ENCODE results near the gene WFDC6. TPM values are rescaled to one million over a fixed set of nuclear protein-coding genes. Genes with fewer than 3 reads are reported as not detected.

Gene WFDC6
- 1.6 TPM in 1 of 2 replicates, not detected in the other for total RNA-seq

GRCh38 chr20:45539382-45539781, at the start of gene WFDC6:
WFDC6 (minus strand) TSS chr20:45539482; CDS start chr20:45539407, 75 bp downstream.

DNA sequence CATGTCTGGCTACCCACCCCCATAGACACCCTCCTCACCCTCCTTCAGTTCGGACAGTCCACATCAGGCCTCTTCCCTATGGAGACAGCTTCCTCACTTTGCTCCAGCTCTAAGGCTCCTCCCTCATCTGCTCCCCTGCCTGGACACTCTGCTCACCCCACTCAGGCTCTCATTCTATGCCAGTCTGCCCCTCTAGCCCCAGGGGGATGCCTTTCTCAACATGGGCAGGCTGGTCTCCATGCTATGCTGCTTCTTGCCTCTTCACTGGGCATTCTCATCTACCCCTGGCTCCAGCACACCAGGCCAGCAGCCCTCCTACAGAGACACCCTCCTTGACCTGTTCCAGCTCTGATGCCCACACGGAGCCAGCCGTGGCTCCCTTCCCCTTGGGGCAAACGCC, 39.9 kb upstream of the WFDC6 start, which contains the start of gene WFDC8:
WFDC8 (minus strand) TSS at position 101 of the 400 bp plus-strand sequence; CDS start at position 64, 37 bp downstream.

GRCh38 chr20:45547206-45547770, 8.0 kb upstream of the WFDC6 start, which contains the start of gene EPPIN:
EPPIN (minus strand) TSS chr20:45547401; CDS start chr20:45547357, 44 bp downstream.

GRCh38 chr20:45515147-45515913, 24.0 kb downstream of the WFDC6 start, which contains the start of gene SPINT3:
SPINT3 (minus strand) TSS chr20:45515622; CDS start chr20:45515608, 14 bp downstream.

Small RNA genes lying within 50 kb of the gene (small RNA-seq; reads per million reads assigned to genes)
- not detected for gene AL031663.1
- not detected for gene HSPD1P21
- gene RNA5SP485 = not detected

Other genes starting within 250 kb of the WFDC6 start
- gene RBPJL, start 232.6 kb downstream of the WFDC6 start, total RNA-seq = not detected in 2 replicates
- gene MATN4, start 231.2 kb downstream of the WFDC6 start, total RNA-seq = 0.54 and 1.2 TPM in 2 replicates
- gene SDC4, start 191.1 kb downstream of the WFDC6 start, total RNA-seq = 206 and 382 TPM in 2 replicates
- 34.9 and 57.5 TPM in 2 replicates for gene SYS1, start 176.3 kb downstream of the WFDC6 start, total RNA-seq
- not detected in 2 replicates for gene TP53TG5, start 161.2 kb downstream of the WFDC6 start, total RNA-seq
- gene DBNDD2, start 131.2 kb downstream of the WFDC6 start, total RNA-seq = 5.4 and 5.5 TPM in 2 replicates
- gene PIGT, start 123.3 kb downstream of the WFDC6 start, total RNA-seq = 55.4 and 59.3 TPM in 2 replicates
- 12.9 and 31.8 TPM in 2 replicates for gene WFDC2, start 69.7 kb downstream of the WFDC6 start, total RNA-seq
- gene SPINT3, start 23.9 kb downstream of the WFDC6 start, total RNA-seq = 0.39 TPM in 1 of 2 replicates, not detected in the other
- gene EPPIN, start 7.9 kb upstream of the WFDC6 start, total RNA-seq = 0.11 TPM in 1 of 2 replicates, not detected in the other
- not detected in 2 replicates for gene WFDC8, start 39.8 kb upstream of the WFDC6 start, total RNA-seq
- gene WFDC10A, start 90.3 kb upstream of the WFDC6 start, total RNA-seq = 0.39 TPM in 1 of 2 replicates, not detected in the other
- not detected in 2 replicates for gene WFDC9, start 91.8 kb upstream of the WFDC6 start, total RNA-seq
- gene WFDC11, start 130.8 kb upstream of the WFDC6 start, total RNA-seq = not detected in 2 replicates
- not detected in 2 replicates for gene WFDC13, start 162.6 kb upstream of the WFDC6 start, total RNA-seq
- not detected in 2 replicates for gene WFDC10B, start 165.5 kb upstream of the WFDC6 start, total RNA-seq
- not detected in 2 replicates for gene SPINT4, start 182.9 kb upstream of the WFDC6 start, total RNA-seq